ENCODE data around the gene DCST1. TPM values are rescaled to one million over a fixed set of nuclear protein-coding genes. Genes with fewer than 3 reads are reported as not detected.

The DCST1 gene
- total RNA-seq, 1 donor from 2014 or later = not detected

DNA sequence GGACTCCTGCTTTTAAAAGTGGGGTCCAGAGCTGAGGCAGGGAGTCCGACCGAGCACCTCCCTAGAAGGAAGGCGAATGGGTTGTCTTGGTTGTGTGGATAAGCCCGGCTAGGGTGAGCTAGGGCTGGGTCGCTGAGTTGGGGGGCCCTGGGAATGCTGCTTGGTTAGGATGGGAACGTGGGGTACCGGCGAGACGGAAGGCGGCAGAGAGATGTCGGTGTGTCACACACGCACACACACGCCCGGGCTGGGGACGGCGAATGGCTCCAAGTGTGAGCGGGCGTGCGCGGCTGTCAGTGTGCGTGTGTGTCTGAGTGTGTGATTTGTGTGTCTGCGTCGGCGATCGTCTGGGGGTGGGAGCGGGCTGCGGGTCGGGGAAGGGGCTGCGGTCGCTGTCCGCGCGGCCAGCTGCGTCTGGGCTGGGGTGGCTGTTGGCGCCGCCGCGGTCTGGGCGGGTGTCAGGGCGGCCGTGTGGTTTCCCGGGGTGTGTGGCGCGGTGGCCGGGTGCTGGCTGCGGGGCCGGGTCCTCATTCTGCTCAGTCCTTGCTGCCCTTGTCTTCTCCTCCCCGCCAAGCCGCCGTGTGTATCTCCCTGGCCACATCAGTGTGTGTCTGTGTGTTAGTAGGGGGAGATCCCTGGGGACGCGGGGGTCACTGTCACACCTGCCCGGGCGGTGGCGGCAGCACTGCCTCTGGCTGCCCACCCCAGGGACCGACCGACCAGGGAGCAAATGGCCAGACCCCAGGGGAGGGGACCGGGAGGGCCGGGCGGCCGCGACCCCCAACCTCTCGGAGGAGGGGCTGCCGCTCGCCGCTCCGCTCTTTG lies 46.1 kb downstream of the DCST1 start:
- TF ChIP-seq, protein P1, sequence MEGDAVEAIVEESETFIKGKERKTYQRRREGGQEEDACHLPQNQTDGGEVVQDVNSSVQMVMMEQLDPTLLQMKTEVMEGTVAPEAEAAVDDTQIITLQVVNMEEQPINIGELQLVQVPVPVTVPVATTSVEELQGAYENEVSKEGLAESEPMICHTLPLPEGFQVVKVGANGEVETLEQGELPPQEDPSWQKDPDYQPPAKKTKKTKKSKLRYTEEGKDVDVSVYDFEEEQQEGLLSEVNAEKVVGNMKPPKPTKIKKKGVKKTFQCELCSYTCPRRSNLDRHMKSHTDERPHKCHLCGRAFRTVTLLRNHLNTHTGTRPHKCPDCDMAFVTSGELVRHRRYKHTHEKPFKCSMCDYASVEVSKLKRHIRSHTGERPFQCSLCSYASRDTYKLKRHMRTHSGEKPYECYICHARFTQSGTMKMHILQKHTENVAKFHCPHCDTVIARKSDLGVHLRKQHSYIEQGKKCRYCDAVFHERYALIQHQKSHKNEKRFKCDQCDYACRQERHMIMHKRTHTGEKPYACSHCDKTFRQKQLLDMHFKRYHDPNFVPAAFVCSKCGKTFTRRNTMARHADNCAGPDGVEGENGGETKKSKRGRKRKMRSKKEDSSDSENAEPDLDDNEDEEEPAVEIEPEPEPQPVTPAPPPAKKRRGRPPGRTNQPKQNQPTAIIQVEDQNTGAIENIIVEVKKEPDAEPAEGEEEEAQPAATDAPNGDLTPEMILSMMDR (IDR thresholded peaks at IDR 0.05; ENCODE audit: insufficient read depth, low read length, poor library complexity, severe bottlenecking) = no peak
- peaks cover 63% of the 10 kb centered on the region for H3K27me3 ChIP-seq (ENCODE audit: control insufficient read depth, insufficient read depth, low read length)
- no peak for DNase-seq (ENCODE audit: low read depth)
- no peaks in the 10 kb centered on the region for H3K36me3 ChIP-seq (ENCODE audit: control insufficient read depth, insufficient read depth, low read length)
- H3K4me3 ChIP-seq (ENCODE audit: low read depth, low read length) = no peak overlapping the region

DNA sequence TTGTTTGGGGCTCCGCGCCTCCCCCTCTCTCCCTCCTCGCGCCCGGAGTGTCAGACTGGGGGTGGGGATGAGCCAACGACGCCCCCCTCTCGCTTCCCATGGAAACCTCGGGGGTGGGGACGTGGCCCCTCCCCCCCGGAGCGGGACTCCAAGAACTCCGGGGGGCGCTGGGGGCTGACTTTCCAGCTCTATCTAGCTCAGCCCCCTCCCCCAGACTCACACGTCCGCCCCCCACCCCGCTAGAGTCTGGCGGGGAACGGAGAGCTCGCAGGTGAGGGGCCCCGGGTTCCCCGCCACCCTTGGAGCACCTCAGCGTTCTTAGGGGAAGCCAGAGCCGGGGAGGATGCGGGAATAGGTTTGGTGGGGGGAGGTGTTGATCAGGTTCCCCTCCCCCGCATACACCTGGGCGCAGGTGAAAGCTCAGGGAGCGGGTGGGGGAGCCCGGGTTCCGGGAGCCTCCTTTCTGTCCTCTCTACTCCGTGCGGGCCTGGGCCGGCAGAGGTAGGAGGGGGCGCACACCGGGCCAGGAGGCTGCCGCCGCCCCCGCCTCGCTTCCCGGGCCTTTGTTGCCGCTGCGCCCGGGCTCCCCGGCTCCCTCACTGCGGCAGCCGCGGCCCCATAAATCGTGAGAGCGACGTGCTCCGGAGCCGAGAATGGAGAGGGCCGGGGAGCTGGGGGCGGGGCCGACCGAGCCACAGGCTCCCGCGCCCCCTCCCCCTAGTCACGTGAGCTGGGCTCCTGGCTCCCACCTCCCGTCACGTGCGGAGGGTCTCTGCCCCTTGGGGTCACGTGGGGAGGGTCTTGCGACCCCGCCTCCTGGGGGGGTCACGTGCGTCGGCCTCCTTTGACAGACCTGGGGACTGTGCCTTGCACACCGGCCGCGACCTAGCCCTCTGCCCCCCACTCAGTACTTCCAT lies 46.9 kb downstream of the DCST1 start:
- H3K36me3 ChIP-seq (ENCODE audit: control insufficient read depth, insufficient read depth, low read length) = no peaks in the 10 kb centered on the region
- TF ChIP-seq, protein P1 (IDR thresholded peaks at IDR 0.05; ENCODE audit: insufficient read depth, low read length, poor library complexity, severe bottlenecking) = no peak
- DNase-seq (ENCODE audit: low read depth) = no peak
- no peak overlapping the region for H3K4me3 ChIP-seq (ENCODE audit: low read depth, low read length)
- H3K27me3 ChIP-seq (ENCODE audit: control insufficient read depth, insufficient read depth, low read length) = peaks cover 61% of the 10 kb centered on the region

DNA sequence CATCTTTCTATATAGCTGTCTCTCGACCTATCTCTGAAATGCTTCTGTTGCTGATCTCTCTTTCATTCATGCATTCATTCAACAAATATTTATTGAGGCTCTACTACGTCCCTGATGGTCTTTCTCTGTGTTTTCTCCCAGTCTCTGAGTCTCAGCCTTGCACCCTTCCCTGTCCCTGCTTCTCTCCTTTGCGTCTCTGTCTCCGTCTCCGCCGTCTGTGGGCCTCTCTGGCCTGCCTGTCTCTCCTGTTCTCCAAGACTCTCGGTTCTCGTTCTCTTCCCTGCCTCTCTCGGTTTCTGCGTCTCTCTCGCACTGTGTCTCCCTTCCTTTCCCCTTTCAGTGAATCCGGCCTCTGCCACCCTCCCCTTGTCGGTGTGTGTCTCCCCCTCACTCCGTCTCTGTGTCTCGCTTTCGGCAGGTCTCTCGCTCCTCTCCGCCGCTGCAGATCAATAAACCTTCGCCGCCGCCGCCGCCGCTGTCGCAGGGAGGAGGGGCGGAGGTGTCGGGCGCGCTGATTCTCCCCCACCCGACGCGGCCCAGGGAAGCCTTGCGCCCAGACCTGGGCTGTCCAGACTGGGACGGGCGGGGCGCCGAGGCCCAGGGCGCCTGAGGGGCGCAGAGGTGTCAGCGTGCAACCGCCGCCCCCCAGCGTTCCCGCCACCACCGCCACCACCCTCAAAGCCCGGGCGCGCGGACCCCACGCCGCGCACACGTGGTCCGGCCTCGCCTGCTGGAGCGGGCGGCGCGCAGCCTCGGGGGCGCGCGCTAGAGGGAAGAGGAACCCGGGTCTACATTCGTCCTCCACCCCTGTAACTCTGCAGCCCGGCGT lies 48.1 kb downstream of the DCST1 start:
- Histone ChIP-seq H3K36me3 (ENCODE audit: control insufficient read depth, insufficient read depth, low read length) (no peaks in the 10 kb centered on the region), H3K4me3 (ENCODE audit: low read depth, low read length) (no peak overlapping the region), H3K27me3 (ENCODE audit: control insufficient read depth, insufficient read depth, low read length) (peaks cover 61% of the 10 kb centered on the region)
- DNase-seq (ENCODE audit: low read depth) = no peak
- TF ChIP-seq, protein P1 (IDR thresholded peaks at IDR 0.05; ENCODE audit: insufficient read depth, low read length, poor library complexity, severe bottlenecking) = no peak

DNA sequence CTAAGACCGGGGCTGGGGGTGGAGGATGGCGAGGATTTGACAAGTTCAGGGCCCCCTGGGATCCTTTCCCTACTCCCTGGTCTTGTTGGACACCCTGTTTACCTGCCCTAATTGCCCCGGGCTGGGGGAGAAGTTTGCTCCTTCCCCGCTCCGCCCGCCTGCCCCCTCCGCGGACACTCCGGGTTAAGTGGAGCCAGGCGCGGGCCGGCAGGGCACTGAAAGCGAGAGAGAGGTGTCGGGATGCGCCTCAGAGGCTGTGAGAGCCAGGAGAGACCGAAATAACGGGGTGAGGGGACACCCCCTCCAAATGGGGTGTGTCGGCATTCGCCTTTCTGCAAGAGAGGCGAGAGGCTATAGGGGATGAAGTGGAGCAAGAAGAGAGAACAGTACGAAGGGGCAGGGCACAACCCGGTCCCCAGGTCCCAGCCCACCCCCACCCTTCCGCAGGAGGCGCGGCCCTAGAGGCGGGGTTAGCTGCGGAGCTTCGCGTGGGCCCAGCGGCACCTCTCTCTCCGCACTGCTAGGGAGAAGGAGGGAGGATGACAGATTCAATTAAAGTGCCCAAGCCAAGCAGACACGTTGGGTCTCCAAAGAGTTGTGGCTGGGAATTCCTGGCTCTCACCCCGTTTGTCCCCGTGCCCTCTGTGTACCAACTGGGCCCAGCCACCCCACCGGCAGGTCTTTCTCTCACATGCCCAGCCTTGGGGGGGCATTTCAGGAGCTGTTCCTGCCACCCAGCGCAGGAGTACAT lies 48.9 kb downstream of the DCST1 start:
- Histone ChIP-seq H3K27me3 (ENCODE audit: control insufficient read depth, insufficient read depth, low read length) (peaks cover 59% of the 10 kb centered on the region), H3K4me3 (ENCODE audit: low read depth, low read length) (no peak overlapping the region), H3K36me3 (ENCODE audit: control insufficient read depth, insufficient read depth, low read length) (no peaks in the 10 kb centered on the region)
- TF ChIP-seq, protein P1 (IDR thresholded peaks at IDR 0.05; ENCODE audit: insufficient read depth, low read length, poor library complexity, severe bottlenecking) = no peak
- DNase-seq (ENCODE audit: low read depth) = no peak

DNA sequence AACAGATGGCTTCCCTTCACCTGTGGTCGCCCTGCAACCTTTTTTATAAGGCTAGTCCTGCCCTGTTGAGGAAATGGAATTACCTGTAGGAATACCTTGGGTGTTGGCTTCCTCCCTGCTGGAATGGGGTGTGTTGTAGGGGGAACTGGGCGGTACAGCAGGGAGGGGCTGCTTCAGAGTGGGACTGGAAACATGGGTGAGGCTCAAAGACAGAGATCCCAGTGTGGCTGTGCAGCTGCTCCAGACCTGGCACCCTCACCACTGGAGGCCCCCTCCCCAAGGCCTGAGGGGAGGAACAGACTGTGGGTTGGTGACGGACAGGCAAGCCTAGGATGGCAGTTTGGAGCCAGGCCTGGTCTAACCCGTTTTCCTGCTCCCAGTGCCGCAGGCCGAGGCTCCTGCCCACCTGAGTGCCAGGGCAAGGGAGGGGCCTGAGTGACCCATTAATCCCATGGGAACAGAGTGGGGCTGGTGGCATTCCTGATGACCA lies 49.5 kb downstream of the DCST1 start:
- TF ChIP-seq, protein P1 (IDR thresholded peaks at IDR 0.05; ENCODE audit: insufficient read depth, low read length, poor library complexity, severe bottlenecking) = no peak
- peaks cover 58% of the 10 kb centered on the region for H3K27me3 ChIP-seq (ENCODE audit: control insufficient read depth, insufficient read depth, low read length)
- H3K4me3 ChIP-seq (ENCODE audit: low read depth, low read length) = no peak overlapping the region
- no peaks in the 10 kb centered on the region for H3K36me3 ChIP-seq (ENCODE audit: control insufficient read depth, insufficient read depth, low read length)
- DNase-seq (ENCODE audit: low read depth) = no peak
